ENCODE data around the gene SMCO2. TPM values are rescaled to one million over a fixed set of nuclear protein-coding genes. Genes with fewer than 3 reads are reported as not detected.

SMCO2 gene
- total RNA-seq, 2 donors from 2014 or later = 0.31 to 1.0 TPM

DNA sequence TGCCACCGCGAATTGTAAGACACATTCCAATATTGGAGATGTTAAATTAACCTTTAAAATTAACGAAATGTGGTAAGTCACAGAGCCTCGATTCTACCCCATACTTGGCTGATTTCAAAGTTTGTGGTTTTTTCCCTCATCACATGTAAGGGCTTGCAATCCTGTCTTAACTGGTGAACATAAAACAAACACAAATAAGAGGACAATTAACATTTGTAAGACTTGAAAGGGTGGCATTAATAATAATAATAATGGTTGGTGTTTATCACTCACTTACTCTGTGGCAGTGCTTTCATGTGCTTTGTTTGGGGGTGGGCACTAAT is 104.1 kb downstream of the SMCO2 start:
- Histone ChIP-seq H3K9me3 (ENCODE audit: control insufficient read depth, low read length) (no peaks in the 10 kb centered on the region), H3K27ac (ENCODE audit: low read depth, low read length) (no peak overlapping the region), H3K9ac (ENCODE audit: extremely low read depth, low read length, poor library complexity, severe bottlenecking) (no peak overlapping the region), H3K36me3 (ENCODE audit: control insufficient read depth, insufficient read depth, low read length) (no peaks in the 10 kb centered on the region), H3K27me3 (ENCODE audit: control insufficient read depth, insufficient read depth, low read length, poor library complexity, severe bottlenecking) (no peaks in the 10 kb centered on the region), H3K4me1 (ENCODE audit: control insufficient read depth, insufficient read depth, low read length) (peaks cover 16% of the 10 kb centered on the region), H3K4me3 (ENCODE audit: low read length) (no peak overlapping the region)
- DNase-seq = no peak
- H3K27me3 Mint-ChIP-seq (ENCODE audit: insufficient read depth) = no peaks in the 10 kb centered on the region
- peaks cover 67% of the 10 kb centered on the region for H3K4me1 Mint-ChIP-seq
- H3K9me3 Mint-ChIP-seq = no peaks in the 10 kb centered on the region
- H3K27ac Mint-ChIP-seq = no peak overlapping the region
- peaks cover 6% of the 10 kb centered on the region for H3K36me3 Mint-ChIP-seq (ENCODE audit: low read depth)
- WGBS, 2 experiments (ENCODE audit: insufficient coverage in 1 of 2, insufficient read length in 1 of 2) = 95 to 100% methylated on average over 3 to 4 of the region's 4 CpGs
- H3K4me3 Mint-ChIP-seq = no peak overlapping the region
- TF ChIP-seq, protein P1, sequence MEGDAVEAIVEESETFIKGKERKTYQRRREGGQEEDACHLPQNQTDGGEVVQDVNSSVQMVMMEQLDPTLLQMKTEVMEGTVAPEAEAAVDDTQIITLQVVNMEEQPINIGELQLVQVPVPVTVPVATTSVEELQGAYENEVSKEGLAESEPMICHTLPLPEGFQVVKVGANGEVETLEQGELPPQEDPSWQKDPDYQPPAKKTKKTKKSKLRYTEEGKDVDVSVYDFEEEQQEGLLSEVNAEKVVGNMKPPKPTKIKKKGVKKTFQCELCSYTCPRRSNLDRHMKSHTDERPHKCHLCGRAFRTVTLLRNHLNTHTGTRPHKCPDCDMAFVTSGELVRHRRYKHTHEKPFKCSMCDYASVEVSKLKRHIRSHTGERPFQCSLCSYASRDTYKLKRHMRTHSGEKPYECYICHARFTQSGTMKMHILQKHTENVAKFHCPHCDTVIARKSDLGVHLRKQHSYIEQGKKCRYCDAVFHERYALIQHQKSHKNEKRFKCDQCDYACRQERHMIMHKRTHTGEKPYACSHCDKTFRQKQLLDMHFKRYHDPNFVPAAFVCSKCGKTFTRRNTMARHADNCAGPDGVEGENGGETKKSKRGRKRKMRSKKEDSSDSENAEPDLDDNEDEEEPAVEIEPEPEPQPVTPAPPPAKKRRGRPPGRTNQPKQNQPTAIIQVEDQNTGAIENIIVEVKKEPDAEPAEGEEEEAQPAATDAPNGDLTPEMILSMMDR (conservative IDR thresholded peaks at IDR 0.05) = no peak

DNA sequence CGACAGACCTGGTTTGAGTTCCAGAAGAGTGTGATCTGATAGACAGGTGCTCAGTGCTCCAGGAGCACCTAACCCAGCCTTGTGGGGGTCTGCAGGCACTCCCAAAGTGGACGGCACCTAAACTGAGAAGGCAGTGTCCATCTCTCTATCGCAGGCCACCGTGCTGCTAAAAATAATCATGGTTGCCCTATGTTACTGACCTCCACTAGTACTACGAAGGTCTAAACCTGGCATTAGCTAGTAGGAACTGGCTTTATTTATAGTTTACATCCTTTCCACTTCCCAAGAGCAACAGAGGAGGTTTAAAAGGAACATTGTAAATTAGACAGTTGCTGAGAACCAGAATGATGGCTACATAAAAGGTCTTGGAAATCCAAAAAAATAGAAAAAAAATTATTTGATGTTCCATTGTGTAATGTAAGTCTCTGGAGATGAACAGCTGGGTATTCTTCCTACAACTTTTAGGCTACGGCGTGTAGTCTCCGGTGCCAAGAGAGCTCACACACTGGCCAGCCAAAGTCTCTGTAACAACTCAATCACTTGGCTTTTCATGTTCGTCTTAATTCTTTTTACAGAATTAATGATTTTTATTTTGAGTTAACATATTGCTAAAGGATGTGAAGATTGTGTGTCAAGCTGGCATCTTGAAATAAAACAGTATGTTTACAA is 104.8 kb downstream of the SMCO2 start:
- WGBS, 2 experiments (ENCODE audit: insufficient coverage in 1 of 2, insufficient read length in 1 of 2) = 97 to 100% methylated on average over 2 to 9 of the region's 9 CpGs
- Mint-ChIP-seq H3K4me3 (no peak overlapping the region), H3K9me3 (no peaks in the 10 kb centered on the region), H3K36me3 (ENCODE audit: low read depth) (peaks cover 6% of the 10 kb centered on the region), H3K27ac (no peak overlapping the region), H3K4me1 (peaks cover 68% of the 10 kb centered on the region), H3K27me3 (ENCODE audit: insufficient read depth) (no peaks in the 10 kb centered on the region)
- H3K36me3 ChIP-seq (ENCODE audit: control insufficient read depth, insufficient read depth, low read length) = no peaks in the 10 kb centered on the region
- H3K4me1 ChIP-seq (ENCODE audit: control insufficient read depth, insufficient read depth, low read length) = peaks cover 21% of the 10 kb centered on the region
- H3K27ac ChIP-seq (ENCODE audit: low read depth, low read length) = no peak overlapping the region
- H3K9me3 ChIP-seq (ENCODE audit: control insufficient read depth, low read length) = no peaks in the 10 kb centered on the region
- TF ChIP-seq, protein P1 (conservative IDR thresholded peaks at IDR 0.05) = no peak
- H3K27me3 ChIP-seq (ENCODE audit: control insufficient read depth, insufficient read depth, low read length, poor library complexity, severe bottlenecking) = no peaks in the 10 kb centered on the region
- no peak for DNase-seq
- H3K9ac ChIP-seq (ENCODE audit: extremely low read depth, low read length, poor library complexity, severe bottlenecking) = no peak overlapping the region
- H3K4me3 ChIP-seq (ENCODE audit: low read length) = no peak overlapping the region

Other genes starting within 250 kb of the SMCO2 start
- 10 to 100 TPM; 33.2 to 78.3 TPM for gene STK38L, start 202.4 kb upstream of the SMCO2 start, total RNA-seq
- 10 to 100 TPM; 20.3 to 31.0 TPM for gene BMAL2, start 113.9 kb upstream of the SMCO2 start, total RNA-seq
- gene PPFIBP1, start 77.5 kb downstream of the SMCO2 start, total RNA-seq = 100 to 1,000 TPM in 1 of 2 donors, 10 to 100 TPM in 1; 98.5 to 213 TPM
- gene REP15, start 249.7 kb downstream of the SMCO2 start, total RNA-seq = 1 to 10 TPM; 2.4 to 7.6 TPM

Data from endodermal cell (in vitro differentiated cells).